ENCODE data around the gene METTL15.
"Not testable (repeated sequence)": the region's sequence is repeated elsewhere in the genome, so short reads cannot be mapped to it uniquely, and the experiment has no call there.

Gene METTL15

DNA sequence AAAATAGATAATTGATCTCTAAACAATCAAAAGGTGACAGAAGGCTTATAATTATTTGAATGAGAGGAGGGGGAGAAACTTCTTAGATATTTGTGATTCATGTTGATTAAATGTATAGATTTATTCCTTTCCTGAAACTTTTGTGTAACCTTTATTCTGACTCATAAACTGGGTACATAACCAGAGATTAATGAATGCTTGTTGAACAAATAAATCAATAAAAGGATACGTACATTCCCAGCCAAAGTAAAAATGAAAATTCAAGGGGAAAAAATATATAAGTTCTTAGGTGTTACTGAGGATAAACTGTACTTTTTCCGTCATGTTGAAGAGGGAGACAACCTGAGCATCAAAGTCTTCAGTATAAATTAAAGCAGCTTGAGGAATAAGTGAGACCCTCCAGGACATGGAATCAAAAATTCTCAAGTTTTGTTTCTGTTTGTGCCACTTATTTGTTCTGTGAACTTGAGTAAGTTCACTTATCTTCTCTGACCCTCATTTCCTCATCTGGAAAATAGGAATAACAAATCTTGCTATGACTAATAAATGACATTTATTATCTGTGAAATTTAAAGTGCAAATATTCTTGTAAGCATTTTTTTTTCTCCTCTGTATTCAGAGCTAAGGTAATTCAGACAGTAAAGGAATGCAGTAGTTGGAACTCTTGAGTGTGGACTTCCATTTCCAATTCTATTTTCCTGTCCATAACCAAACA, 195.4 kb downstream of the METTL15 start:
- no peak for DNase-seq

DNA sequence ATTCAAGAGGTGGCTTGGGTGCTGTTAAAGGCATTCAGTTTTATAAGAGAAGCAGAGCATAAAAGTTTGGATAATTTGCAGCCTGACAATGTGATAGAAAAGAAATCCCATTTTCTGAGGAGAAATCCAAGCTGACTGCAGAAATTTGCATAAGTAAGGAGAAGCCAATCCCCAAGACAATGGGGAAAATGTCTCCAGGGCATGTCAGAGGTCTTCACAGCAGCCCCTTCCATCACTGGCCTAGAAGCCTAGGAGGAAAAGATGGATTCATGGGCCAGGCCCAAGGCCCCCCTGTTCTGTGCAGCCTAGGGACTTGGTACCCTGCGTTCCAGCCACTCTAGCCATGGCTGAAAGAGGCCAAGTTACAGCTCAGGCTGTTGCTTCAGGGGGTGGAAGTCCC, 207.3 kb downstream of the METTL15 start:
- DNase-seq: no peak

DNA sequence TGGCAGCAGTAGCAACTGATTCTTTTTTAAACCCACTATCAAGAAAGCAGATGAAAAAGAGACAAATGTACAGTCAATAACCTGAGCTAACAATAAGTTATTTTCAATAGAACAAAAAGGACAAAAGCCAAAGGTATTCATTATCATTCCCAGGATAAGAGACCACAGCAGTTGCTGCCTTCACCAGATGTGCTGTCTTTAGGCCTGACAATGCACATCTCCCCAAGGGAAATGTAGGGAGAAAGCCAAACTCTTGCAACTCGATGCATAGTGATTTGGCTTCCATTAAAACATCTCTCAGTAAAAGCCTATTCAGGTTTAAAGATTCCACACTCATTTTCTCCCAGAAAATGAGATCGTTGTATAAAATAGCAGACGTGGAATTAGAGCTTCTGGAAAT, 210.7 kb downstream of the METTL15 start:
- no peak for DNase-seq

DNA sequence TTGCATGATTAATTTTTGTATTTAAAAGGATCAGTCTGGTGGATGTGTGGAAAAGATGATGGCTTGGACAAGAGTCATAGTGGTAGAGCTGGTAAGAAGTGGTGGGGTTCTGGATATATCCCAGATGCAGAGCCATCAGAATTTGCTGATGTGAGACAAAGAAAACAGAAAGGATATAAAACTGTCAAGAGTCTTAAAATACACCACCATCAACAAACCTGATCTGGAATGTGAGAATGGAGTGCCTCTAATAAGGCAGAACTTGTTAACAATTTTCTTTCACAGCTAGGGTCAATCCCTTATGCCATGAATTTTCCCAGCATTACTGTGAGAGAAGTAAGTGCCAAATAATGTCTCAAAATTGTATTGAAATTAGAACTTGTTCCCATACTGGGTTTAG, 215.4 kb downstream of the METTL15 start:
- no peak for DNase-seq

DNA sequence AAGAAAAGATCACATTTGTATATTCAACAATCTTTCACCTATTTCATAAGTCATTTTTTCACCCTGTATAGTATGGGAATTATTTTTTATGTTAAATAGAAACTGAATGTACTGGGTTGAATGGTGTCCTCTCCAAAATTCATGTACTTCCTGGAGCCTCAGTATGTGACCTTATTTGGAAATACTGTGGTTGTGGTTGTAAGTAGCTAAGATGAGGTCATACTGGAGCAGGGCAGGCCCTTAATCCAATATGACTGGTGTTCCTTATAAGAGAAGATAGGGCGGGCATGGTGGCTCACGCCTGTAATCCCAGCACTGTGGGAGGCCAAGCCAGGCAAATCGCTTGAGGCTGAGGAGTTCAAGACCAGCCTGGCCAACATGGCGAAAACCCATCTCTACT, 224.2 kb downstream of the METTL15 start:
- not testable (repeated sequence) for DNase-seq

DNA sequence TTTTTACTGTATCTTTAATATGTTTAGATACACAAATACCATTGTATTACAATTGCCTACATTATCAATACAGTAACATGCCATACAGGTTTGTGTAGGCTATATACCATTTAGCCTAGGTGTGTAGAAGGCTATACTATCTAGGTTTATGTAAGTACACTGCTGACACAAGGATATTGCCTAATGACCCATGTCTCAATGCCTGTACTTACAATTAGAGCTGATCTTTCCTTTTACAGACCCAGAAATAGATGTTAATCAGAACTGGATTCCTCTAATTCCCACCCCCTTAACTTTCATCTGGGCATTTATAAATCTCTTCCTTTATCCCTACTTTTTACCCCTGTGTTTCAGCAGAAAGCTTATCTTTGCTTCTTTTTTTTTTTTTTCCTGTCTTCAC, 229.5 kb downstream of the METTL15 start:
- no peak for DNase-seq

DNA sequence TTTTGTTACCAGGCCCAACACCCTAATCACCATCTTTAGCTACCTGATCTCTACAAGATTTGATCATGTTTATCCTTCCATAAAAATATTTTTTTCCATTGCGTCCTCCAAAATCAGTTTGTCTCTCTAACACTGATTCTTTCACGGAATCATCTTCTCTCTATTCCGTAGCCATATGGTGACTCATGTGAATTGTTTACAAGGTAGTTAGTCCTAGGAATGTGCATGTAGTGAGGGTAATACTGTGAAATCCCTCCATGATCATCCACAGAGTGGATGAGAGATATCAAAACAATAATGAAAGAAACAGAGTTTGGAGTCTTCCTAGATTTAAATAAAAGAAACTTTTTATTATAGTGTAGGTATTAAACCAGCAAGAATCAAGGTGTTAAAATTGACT, 230.2 kb downstream of the METTL15 start:
- DNase-seq: no peak

DNA sequence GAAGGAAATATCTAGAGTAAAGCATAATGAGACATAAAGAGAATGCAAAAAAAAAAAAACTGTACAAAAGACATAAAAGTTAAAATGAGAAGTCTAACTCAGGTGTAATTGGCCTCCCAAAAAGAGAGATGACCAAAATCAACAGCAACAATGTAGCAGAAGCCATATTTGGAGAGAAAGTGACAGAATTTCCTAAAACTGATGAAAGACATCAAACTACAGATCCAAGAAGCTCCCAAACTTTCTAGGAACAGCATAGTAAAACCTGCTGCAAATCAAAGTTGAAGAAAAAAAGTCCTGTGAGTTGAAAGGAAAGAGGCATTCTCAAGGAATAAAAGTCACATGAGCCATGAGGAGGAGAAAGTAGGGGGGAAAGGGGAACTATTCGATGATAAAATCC, 231.3 kb downstream of the METTL15 start:
- no peak for DNase-seq

DNA sequence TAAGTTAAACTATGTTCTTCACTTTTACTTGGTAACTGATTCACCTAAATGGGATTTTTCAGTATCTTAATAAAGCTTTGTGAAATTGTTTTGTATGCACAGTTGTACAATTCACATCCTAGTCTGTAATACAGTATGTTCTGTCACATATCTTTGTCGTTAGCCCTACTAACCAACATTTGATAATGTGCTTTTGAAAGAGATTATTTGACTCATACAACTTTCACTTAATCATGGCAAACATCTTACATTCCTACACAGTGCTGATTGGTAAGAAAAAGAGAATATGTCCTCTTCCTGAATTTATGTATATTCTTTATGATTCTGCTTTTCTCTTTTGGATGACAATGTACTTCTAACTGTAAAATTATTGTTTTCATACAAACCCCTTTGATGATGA, 234.5 kb downstream of the METTL15 start:
- no peak for DNase-seq

DNA sequence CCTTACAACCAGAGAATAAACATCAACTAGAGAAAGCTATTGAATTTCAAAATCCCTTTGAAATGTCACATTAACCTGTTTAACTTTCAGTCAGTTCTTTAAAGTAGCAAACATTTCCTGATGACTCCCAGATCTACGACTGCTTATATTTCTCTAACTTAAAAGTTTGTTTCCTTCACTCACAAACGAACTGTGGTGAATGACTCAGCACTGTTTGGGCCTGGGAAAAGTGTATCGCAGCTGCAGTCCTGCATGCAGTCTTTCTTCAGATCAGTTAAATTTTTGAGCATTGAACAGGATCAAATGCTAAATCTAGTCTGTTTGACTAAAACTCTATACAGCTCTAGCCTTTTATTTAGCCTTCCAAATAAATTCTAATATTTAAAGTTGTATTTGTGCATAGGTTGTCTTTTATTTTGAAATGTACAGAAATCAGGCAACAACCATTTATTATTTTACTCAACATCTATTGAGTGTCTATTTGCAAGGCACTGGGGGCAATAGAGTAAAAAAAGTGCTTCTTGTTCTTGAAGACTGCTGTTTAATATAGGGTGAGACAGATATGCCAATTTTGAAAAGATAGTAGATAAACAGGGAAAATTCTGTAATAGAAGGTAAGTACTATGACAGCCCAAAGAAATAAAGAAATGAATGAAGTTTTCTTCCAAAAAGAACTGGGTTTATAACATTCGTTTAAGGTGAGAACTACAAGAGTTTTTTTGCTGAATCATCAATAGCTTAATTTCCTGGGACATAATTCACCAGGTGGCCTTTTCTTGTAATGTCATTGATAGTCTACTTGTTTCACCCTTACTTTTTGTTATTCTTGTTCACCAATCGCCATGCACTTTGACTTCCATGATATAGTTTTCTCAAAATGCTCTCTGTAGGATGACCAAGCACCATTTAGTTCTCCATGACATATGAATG, 235.4 kb downstream of the METTL15 start:
- no peak for DNase-seq

DNA sequence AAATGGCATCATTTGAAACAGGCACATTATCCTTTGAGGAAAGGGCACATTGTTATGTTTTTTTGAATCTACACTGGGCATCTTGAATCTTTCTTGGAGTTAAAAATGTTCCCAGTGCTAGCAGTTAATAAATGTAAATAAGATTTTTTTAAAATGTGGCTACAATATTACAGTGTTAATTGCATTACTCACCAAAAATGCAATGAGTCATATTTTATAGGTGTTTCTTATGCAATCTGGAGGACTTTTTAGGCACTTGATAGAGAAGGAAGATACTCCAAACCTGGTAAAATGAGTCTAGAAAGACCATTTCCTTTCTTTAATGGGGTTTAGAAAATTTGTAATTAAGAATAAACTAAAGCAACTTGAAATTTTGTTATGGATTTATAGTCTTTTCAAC, 238.0 kb downstream of the METTL15 start:
- no peak for DNase-seq

DNA sequence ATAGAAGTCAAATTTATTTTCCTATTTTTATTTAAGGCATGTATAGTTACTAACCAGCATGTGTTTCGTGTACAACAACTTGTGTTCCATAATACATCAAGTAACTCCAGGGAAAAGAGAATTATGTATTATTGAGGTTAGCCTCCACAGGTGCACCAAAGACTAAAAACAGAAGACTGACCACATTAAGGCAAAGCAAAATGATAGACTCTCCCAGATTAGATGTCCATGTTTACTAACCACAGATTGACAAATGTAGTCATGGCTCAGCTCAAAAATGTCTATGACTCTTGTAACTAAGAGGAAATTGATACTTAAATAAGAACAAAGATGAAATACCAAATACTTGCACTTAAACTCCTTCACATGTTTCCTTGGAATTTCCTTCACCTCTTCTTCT, 238.5 kb downstream of the METTL15 start:
- DNase-seq: no peak

DNA sequence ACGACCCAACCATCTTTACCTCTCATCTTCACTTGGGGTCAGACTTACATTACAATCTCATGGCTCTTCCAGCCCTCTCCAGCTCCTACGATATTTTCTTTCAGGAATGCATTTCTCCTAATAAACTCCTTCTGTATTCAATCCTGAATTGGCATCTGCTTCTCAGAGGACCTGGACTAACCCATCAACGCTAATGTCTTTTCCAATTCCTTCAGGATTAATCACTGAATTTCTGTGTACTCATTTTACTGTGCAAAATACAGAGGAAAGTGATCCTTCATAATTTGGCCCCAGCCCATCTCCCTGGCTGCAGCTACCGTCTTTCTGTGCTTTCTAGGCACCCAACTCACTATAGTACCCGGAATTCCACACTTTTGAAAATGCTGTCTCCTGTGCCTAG, 239.2 kb downstream of the METTL15 start:
- no peak for DNase-seq

DNA sequence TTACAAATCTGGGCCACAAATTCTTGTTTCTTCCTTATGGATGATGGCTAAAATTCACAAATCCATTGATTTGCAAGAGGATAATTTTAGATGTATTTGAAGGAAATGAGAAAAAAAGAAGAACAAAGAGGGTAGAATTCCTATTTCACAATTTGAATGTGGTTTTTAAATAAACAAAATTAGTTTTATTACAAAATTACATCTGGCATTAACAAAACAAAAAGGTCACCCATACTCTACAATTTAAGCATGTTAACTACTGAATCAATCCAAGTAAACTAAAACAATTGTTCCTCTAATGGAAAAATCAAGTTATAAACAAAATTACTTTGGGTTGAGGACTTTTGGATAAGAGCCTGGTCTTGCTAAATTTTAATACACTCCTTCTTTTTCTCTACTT, 242.0 kb downstream of the METTL15 start:
- no peak for DNase-seq

DNA sequence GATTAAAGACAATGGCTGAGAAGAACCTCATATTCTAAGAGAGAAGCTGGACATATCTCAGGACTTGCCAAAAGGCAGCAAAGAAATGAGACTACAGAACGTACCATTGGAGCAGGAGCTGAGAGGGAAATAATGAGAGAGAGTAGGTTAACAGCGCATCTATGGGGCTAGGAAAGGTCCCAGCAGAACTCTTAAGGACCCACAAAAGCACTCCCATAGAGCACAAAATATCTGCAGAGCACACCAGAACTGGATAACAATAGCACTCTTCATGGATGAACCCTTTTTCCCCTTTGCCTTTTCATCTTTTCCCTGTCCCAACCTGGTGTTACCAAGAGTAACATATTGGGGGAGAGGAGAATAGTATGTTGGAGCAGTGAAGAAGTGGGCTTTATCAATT, 245.8 kb downstream of the METTL15 start:
- DNase-seq: no peak

DNA sequence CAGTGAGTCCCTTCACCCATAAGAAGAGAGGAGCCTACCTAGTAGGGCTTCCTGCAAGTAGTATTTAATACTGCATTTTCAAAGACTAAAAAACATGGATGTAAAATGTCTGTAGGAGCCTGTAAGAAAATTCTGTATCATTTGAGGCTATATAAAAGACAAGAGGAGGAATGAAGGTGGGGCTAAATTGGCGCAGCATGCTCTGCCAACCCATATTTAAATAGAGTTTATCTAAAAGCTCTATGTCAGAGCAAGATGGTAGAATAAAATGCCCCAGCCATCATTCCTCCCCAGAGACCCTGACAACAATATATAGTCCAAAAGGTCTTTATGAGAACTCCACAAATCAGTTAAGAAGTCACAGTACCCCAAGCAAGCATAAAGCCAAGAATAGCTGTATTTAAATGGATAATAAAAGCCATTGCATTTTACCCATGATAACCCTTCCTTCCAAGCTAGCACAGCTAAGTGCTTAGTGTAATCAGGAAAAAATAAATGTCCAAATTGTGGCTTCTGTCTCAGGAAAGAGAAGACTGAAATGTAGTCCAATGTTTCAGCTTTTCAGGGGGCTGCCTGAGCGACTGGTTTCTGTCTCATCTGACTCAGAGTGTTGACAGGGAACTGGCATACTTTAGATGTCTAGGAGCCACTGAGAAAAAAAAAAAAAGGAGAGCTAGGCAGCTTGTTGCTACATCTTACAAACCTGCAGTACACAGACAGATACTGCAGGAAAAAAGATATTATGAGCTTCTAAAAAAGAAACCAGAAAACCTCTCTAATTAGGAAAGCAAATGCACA, 258.6 kb downstream of the METTL15 start:
- DNase-seq: no peak

DNA sequence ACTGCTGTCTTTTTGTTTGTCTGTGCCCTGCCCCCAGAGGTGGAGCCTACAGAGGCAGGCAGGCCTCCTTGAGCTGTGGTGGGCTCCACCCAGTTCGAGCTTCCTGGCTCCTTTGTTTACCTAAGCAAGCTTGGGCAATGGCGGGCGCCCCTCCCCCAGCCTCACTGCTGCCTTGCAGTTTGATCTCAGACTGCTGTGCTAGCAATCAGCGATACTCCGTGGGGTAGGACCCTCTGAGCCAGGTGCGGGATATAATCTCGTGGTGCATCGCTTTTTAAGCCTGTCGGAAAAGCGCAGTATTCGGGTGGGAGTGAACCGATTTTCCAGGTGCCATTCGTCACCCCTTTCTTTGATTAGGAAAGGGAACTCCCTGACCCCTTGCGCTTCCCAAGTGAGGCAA, 269.9 kb downstream of the METTL15 start:
- DNase-seq: not testable (repeated sequence)
